Body of pancreas (tissue), 4 donors: ENCODE data around the gene BBS7. TPM values are rescaled to one million over a fixed set of nuclear protein-coding genes. Genes with fewer than 3 reads are reported as not detected.

Source experiments
- ATAC-seq: fragments of 150-250 bp; one replicate; pipeline ENCODE4 v1.9.1; 2016
- DNase-seq, 4 donors: peaks; one replicate each; pipeline ENCODE4 v3.0.0-alpha.2; 2019
- H3K27ac ChIP-seq, 4 donors: fragments of 200-600 bp; sonication (generic); 1 replicate in 3 of 4; 2 replicates in 1 of 4; pipeline versions ENCODE4 v1.5.1 to v1.6.1; 2016 to 2019; ENCODE audit warnings: mild to moderate bottlenecking in 1 of 4, mixed read lengths in 1 of 4, moderate library complexity in 1 of 4
- H3K27me3 ChIP-seq, 2 donors: fragments of 200-600 bp; sonication (generic); one replicate each; pipeline ENCODE4 v1.6.0; 2016; ENCODE audit warnings: mild to moderate bottlenecking in 1 of 2
- H3K36me3 ChIP-seq, 2 donors: fragments of 200-600 bp; sonication (generic); replicated peaks in 1 of 2; 2 replicates each; pipeline ENCODE4 v1.5.1; 2016; ENCODE audit warnings: low read depth in 2 of 2; ENCODE audit not compliant: insufficient read depth in 1 of 2
- H3K4me1 ChIP-seq: fragments of 200-600 bp; sonication (generic); one replicate; pipeline ENCODE4 v1.6.0; 2016
- H3K4me3 ChIP-seq, 2 donors: fragments of 200-600 bp; sonication (generic); 1 replicate in 1 of 2; 2 replicates in 1 of 2; pipeline ENCODE4 v1.5.1; 2016 to 2019
- H3K9me3 ChIP-seq, 3 donors: fragments of 200-600 bp; sonication (generic); 1 replicate in 2 of 3; 2 replicates in 1 of 3; pipeline ENCODE4 v1.5.1; 2016
- POLR2A ChIP-seq, 3 donors: fragments of 450-650 bp; IDR thresholded peaks; one replicate each; pipeline ENCODE4 v1.6.1; 2016; ENCODE audit warnings: antibody characterized with exemption in 3 of 3, mild to moderate bottlenecking in 2 of 3
- WGBS, 2 donors: methylation state at CpG; one replicate each; pipeline ENCODE4 v1.1.5; 2017; 5-methylcytosine and 5-hydroxymethylcytosine counted together
- intact Hi-C: fragments of 100-400 bp; cut with DNase I; formaldehyde crosslinking; loops from one replicate; pipeline ENCODE4 v1.15.1; 2023
- total RNA-seq, 2 donors: library from RNA; depleted of rRNA; stranded (reverse); fragments of >200 nt; gene quantifications; one replicate each; pipeline ENCODE4 v1.1.0, GENCODE V29; 2016
- TF ChIP-seq, protein P1 (sequence below), 7 experiments: fragments of 450-650 bp in 4 of 7; fragments of 200-600 bp in 3 of 7; sonication (generic) in 3 of 7; IDR thresholded peaks; one replicate each; pipeline ENCODE4 v1.5.1; 2016 to 2019; ENCODE audit warnings: antibody characterized with exemption in 7 of 7

BBS7 gene
- total RNA-seq, 2 donors from 2014 or later, result 3.6 to 13.0 TPM

DNA sequence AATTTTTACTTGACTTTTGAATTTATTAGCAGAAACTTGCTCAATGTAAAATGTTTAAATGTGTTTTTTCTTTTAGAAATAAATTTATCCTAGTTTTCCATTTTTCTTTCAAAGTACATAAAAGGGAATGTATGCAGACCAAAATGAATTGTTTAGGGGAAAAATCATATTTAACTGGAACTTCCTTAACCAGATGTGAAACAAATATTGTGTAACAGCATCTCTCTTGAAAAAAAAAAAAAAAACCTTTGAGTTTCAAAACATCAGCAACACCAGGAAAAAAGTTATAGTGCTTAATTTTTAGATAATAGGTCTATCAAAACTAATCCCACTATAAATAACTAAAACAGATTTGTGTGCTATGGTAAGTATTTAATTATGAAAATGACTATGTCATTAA lies 32.1 kb downstream of the BBS7 start:
- TF ChIP-seq, protein P1, sequence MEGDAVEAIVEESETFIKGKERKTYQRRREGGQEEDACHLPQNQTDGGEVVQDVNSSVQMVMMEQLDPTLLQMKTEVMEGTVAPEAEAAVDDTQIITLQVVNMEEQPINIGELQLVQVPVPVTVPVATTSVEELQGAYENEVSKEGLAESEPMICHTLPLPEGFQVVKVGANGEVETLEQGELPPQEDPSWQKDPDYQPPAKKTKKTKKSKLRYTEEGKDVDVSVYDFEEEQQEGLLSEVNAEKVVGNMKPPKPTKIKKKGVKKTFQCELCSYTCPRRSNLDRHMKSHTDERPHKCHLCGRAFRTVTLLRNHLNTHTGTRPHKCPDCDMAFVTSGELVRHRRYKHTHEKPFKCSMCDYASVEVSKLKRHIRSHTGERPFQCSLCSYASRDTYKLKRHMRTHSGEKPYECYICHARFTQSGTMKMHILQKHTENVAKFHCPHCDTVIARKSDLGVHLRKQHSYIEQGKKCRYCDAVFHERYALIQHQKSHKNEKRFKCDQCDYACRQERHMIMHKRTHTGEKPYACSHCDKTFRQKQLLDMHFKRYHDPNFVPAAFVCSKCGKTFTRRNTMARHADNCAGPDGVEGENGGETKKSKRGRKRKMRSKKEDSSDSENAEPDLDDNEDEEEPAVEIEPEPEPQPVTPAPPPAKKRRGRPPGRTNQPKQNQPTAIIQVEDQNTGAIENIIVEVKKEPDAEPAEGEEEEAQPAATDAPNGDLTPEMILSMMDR (IDR thresholded peaks at IDR 0.05), result no peak
- no peak for TF ChIP-seq POLR2A (IDR thresholded peaks at IDR 0.05)
- Histone ChIP-seq H3K27me3 (no peaks in the 10 kb centered on the region), H3K4me3 (no peak overlapping the region), H3K36me3 (no peaks in the 10 kb centered on the region), H3K27ac (no peak overlapping the region), H3K9me3 (no peaks in the 10 kb centered on the region), H3K4me1 (no peaks in the 10 kb centered on the region)
- intact Hi-C loops, result no loop called here
- ATAC-seq, result no peak
- no peak for DNase-seq

DNA sequence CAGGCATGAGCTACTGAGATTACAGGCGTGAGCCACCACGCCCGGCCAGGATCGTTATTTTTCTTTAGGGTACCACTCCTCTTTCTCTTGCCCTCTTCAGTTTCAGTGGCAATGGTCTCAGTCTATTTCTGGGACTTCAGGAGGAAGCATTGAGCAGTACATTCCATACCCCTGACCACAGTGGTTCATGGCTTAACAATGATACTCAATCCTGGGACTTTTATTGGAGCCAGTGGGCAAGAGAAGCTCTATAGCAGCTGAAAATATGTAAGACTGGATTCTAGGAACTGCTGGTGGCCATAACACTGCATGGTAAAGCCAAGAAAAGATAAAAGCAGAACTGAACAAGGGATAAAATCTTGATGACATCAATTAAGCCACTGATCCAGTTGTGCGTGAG lies 40.8 kb downstream of the BBS7 start:
- H3K4me1 ChIP-seq, result no peaks in the 10 kb centered on the region
- H3K27ac ChIP-seq, result no peak overlapping the region
- H3K27me3 ChIP-seq, result no peaks in the 10 kb centered on the region
- WGBS, 2 donors, result 84 to 97% methylated on average over 5 of the region's 5 CpGs
- intact Hi-C loops, result no loop called here
- TF ChIP-seq POLR2A (IDR thresholded peaks at IDR 0.05), result no peak
- TF ChIP-seq, protein P1 (IDR thresholded peaks at IDR 0.05), result no peak
- no peak overlapping the region for H3K4me3 ChIP-seq
- no peaks in the 10 kb centered on the region for H3K9me3 ChIP-seq
- H3K36me3 ChIP-seq, result no peaks in the 10 kb centered on the region
- ATAC-seq, result no peak
- DNase-seq, result no peak

DNA sequence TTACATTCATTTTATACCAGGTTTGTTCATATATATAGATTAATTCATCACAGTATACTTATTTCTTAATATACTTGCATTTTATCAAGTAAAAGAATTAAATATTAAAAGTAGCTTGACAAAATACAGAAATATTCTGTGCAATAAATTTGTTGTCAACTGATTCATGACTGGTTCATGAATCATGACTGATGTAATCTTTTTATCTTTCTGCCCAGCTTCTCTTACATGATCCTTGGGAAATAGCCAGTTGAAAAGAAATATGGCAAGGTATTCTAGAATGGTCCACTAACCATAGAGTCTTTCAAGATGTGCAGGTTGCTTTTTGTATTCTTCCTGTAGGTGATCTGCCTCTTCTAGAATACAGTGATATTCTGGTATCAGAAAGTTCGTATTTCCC lies 42.4 kb downstream of the BBS7 start:
- Histone ChIP-seq H3K27ac (no peak overlapping the region), H3K4me1 (peaks cover 6% of the 10 kb centered on the region), H3K36me3 (no peaks in the 10 kb centered on the region), H3K4me3 (no peak overlapping the region), H3K27me3 (no peaks in the 10 kb centered on the region), H3K9me3 (no peaks in the 10 kb centered on the region)
- intact Hi-C loops, result no loop called here
- WGBS, 2 donors, result 76 to 95% methylated on average over 1 of the region's 1 CpG
- TF ChIP-seq, protein P1 (IDR thresholded peaks at IDR 0.05), result no peak
- no peak for TF ChIP-seq POLR2A (IDR thresholded peaks at IDR 0.05)
- ATAC-seq (no peak), DNase-seq (no peak)

DNA sequence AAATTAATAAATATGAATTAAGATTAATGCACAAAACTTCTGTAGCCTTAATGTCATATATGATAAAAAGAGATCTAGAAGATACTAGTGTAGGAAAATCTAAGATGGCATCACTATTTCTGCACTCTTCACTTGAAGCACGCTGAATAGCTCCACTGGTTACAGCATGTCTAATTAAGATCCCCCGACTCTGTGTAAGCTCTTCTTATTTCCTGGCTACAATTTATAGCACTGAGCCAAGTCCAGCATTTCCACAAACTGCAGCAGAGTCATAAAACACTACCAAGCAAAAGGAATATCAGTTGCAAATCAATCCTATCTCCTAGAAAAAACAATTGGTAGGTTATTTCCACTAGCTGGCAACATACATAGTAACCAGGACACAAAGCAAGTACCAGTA lies 45.3 kb downstream of the BBS7 start:
- H3K4me1 ChIP-seq, result peaks cover 8% of the 10 kb centered on the region
- DNase-seq (no peak), ATAC-seq (no peak)
- H3K9me3 ChIP-seq, result no peaks in the 10 kb centered on the region
- intact Hi-C loops, result no loop called here
- no peak overlapping the region for H3K27ac ChIP-seq
- no peaks in the 10 kb centered on the region for H3K36me3 ChIP-seq
- TF ChIP-seq POLR2A (IDR thresholded peaks at IDR 0.05), result no peak
- TF ChIP-seq, protein P1 (IDR thresholded peaks at IDR 0.05), result no peak
- H3K4me3 ChIP-seq, result no peak overlapping the region
- WGBS, 2 donors, result 72 to 82% methylated on average over 2 of the region's 2 CpGs
- H3K27me3 ChIP-seq, result no peaks in the 10 kb centered on the region

DNA sequence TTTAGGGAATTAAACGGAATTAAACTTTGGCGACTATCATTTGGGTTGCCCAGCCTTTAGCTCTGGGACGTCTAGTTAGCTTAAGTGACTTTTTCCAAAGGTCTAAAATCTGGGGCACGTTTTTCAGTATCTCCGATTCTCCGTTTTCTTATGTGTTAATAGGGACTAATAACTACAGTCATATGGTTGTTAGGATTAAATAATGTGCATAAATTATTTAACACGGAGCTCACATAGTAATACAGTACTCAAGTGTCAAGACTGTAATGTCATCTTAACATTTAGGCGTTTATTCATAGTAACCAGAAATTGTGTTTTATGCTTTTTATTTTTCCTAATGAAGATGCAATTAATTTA lies 46.1 kb downstream of the BBS7 start:
- H3K4me1 ChIP-seq, result peaks cover 8% of the 10 kb centered on the region
- 1% methylated on average over 8 of the region's 8 CpGs for WGBS, 2 donors
- no peaks in the 10 kb centered on the region for H3K9me3 ChIP-seq
- DNase-seq, result no peak
- no peak for ATAC-seq
- no peaks in the 10 kb centered on the region for H3K27me3 ChIP-seq
- H3K36me3 ChIP-seq, result no peaks in the 10 kb centered on the region
- peak overlapping the region; percentile 12 to 81 for H3K4me3 ChIP-seq
- intact Hi-C loops, result no loop called here
- TF ChIP-seq, protein P1 (IDR thresholded peaks at IDR 0.05), result no peak
- TF ChIP-seq POLR2A (IDR thresholded peaks at IDR 0.05), result no peak
- peak overlapping the region in 3 of 4 donors; percentile 50 to 79 (median 53) for H3K27ac ChIP-seq
